Femur (tissue), 1 donor: ENCODE data around the gene NELL2.

Experiments
- DNase-seq: peaks from one replicate; pipeline ENCODE4 v3.0.0-alpha.2; 2017

The NELL2 gene

GRCh38 chr12:44589697-44590096 lies 286.4 kb downstream of the NELL2 start:
- DNase-seq = no peak

GRCh38 chr12:44588651-44589050 lies 287.5 kb downstream of the NELL2 start:
- no peak for DNase-seq

- no peak for DNase-seq
Measured at GRCh38 chr12:44584625-44585024, 291.5 kb downstream of the NELL2 start.

GRCh38 chr12:44582521-44582920 lies 293.6 kb downstream of the NELL2 start:
- no peak for DNase-seq

- no peak for DNase-seq
Measured at GRCh38 chr12:44581642-44582242, 294.4 kb downstream of the NELL2 start.

GRCh38 chr12:44574586-44574985 lies 301.5 kb downstream of the NELL2 start:
- no peak for DNase-seq

- DNase-seq = no peak
Measured at GRCh38 chr12:44573723-44574122, 302.4 kb downstream of the NELL2 start.

GRCh38 chr12:44571006-44571550 lies 305.0 kb downstream of the NELL2 start:
- DNase-seq = no peak

- DNase-seq = no peak
Measured at GRCh38 chr12:44570036-44570583, 306.0 kb downstream of the NELL2 start.

- DNase-seq = no peak
Measured at GRCh38 chr12:44565163-44565562, 311.0 kb downstream of the NELL2 start.

GRCh38 chr12:44563486-44563885 lies 312.6 kb downstream of the NELL2 start:
- DNase-seq = no peak

GRCh38 chr12:44558340-44559100 lies 317.6 kb downstream of the NELL2 start:
- DNase-seq = no peak

GRCh38 chr12:44555454-44555853 lies 320.7 kb downstream of the NELL2 start:
- DNase-seq = no peak

GRCh38 chr12:44551631-44552030 lies 324.5 kb downstream of the NELL2 start:
- no peak for DNase-seq

- DNase-seq = no peak
Measured at GRCh38 chr12:44550377-44550776, 325.7 kb downstream of the NELL2 start.

- no peak for DNase-seq
Measured at GRCh38 chr12:44546060-44546459, 330.1 kb downstream of the NELL2 start.

GRCh38 chr12:44544018-44544417 lies 332.1 kb downstream of the NELL2 start:
- no peak for DNase-seq

GRCh38 chr12:44542716-44543115 lies 333.4 kb downstream of the NELL2 start:
- no peak for DNase-seq

GRCh38 chr12:44537354-44537753 lies 338.8 kb downstream of the NELL2 start:
- no peak for DNase-seq

GRCh38 chr12:44532940-44533339 lies 343.2 kb downstream of the NELL2 start:
- DNase-seq = no peak

GRCh38 chr12:44531320-44531971 lies 344.7 kb downstream of the NELL2 start:
- no peak for DNase-seq

- no peak for DNase-seq
Measured at GRCh38 chr12:44526655-44527182, 349.4 kb downstream of the NELL2 start.
